NCI-H748 (cell line): ENCODE data around the gene BPIFB2.
"Not testable (repeated sequence)": the region's sequence is repeated elsewhere in the genome, so short reads cannot be mapped to it uniquely, and the experiment has no call there.

Experiments used
- DNase-seq: peaks from one replicate; lab custom pipeline; 2025; ENCODE audit not compliant: unreplicated experiment; lab: John Stamatoyannopoulos, UW

BPIFB2 gene

DNA sequence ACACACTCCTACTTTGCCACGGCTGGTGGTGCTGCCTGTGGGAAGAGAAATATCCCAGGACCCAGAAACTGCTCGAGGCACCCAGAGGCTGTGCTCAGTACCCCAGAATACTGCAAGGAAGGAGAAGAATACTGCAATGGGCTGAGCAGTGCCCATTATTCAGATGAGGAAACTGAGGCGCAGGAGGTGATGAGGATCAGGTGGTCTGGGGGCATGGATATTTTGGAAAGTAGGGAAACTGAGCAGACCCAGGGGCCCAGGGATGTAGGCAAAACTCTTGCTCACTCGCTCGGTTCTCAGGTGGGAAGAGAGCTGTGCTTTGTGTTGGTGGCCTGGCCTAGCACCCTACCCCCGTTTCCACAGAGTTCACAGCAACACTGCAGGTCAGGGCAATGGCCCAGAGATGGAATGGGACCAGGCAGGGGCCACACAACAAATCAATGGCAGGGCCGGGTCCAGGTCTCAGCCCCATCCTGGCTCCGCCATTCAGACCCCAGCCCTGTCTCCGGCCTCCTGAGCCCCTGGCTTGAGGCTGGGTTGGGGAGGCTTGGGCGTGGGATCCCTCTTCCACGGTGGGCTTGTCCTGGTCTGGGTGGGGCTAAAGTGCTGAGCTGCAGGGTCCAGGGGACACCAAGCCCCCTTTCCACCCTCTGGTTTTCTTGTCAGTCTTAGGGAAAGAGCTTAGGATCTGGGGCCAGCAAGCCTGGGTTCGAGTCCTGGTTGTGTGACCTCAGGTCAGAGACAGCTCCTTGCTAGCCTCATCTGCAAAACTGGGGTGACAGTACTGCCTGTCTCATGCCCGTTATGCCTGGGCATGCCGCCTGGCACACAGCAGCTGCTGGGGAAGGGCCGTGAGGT, 37.2 kb upstream of the BPIFB2 start:
- no peak for DNase-seq

DNA sequence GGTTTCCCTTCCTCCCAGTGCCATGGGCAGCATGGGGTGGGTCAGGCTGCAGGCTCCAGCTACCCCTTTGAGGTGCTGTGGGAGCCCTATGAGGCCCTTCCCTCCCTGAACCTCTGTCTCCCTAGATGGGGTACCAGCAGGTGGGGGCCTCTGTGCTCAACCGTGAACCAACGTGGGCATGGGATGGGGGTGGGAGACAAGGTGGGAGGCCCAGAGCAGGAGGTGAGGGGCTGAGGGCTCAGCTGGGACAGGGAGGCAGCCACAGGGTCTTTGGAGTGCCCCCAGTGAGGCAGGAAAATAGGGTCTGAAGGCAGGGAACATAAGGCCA, 36.6 kb upstream of the BPIFB2 start:
- no peak for DNase-seq

DNA sequence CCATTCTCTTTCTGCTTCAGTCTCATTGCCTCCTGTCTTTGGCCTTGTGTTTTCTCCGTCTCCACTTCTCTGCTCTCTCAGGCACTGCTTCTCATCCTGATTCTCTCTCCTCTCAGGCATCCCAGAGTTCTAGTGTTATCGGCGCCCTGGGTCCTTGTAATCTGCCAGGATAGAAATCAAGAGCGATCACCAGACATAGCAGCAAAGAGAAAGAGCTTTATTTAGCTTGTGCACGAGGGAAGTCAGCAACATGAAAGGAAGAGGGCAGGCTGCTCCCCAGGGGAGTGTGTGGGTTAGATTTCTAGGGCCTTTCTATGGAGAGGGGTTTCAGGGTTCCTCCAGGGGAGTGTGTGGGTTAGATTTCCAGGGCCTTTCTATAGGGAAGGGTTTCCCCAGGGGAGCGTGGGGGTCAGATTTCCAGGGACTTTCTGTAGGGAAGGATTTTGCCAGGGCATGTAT, 35.8 kb upstream of the BPIFB2 start:
- no peak for DNase-seq

- no peak for DNase-seq
Observed at GRCh38 chr20:32972181-32973076, 35.1 kb upstream of the BPIFB2 start.

- DNase-seq, result no peak
Observed at GRCh38 chr20:32973077-32973717, 34.3 kb upstream of the BPIFB2 start.

- DNase-seq, result not testable (repeated sequence)
Observed at GRCh38 chr20:32974204-32975064, 33.1 kb upstream of the BPIFB2 start.

- not testable (repeated sequence) for DNase-seq
Observed at GRCh38 chr20:32975121-32975520, 32.4 kb upstream of the BPIFB2 start.

- no peak for DNase-seq
Observed at GRCh38 chr20:32975698-32976674, 31.5 kb upstream of the BPIFB2 start.

DNA sequence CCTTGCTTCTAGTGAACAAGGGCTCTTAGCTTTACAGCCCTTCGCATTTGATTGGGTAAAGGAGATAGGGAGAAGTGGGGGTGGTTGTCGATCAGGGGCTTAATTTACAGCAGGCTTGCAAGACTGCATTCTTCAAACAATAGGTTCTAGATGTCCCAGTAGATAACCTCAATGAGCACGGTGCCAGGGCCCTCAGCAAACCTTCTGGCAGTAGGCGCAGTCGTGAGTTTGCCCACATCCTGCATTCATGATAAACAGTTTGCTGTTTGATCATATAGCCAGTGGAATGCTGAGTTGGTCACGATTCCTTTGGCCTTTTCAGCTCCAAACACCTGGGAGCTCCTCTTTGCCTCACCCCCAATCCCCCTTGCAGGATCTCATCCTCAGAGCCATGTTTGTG, 30.8 kb upstream of the BPIFB2 start:
- no peak for DNase-seq

DNA sequence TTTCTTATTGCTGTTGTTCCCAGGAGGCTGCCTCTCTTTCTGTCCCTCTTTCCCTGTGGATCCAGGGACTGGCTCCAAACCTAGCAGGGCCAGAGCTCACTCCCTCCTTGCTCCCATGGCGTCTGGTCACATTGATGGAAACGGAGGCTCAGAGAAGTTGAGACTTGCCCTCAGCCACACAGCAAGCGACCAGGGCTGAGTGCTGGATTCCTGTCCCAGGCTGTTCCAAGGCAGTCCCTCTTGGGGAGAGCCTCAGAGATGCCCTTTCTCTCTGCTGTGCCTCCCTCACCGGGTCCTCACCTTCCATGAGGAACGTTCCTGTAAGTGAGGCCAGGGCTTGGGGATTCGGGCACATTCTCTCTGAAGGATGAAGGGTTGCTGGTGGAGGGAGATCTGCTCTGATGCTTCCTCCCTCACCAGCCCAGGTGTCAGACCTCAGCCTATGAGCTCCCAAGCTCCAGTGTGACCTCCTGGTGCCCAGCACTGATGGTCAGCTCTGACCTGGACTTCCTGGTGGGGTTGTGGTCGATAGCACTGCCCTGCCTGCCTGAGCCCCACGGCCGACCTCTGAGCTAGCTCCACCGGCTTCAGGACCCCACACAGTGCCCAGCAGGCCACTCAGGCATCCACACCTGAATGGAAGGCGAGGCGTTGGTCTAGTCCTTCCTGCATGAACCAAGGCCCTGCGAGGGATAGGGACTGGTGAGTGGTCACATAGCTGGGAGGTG, 30.1 kb upstream of the BPIFB2 start:
- DNase-seq, result no peak

DNA sequence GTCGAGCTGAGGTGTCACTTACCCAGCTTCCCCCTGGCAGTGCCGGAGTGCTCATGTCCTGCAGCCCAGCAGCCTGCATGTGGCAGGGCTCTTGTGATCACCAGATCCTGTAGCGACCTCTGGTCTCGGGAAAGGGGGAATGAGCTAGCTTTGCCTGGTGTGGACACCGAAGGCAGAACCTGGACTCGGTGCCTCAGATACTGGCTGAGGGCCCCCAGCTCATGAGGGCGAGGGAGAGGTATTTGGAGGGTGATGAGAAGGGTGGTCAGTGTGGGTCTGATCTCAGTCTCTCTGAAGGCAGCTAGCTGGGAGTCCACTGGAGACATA, 29.5 kb upstream of the BPIFB2 start:
- no peak for DNase-seq

DNA sequence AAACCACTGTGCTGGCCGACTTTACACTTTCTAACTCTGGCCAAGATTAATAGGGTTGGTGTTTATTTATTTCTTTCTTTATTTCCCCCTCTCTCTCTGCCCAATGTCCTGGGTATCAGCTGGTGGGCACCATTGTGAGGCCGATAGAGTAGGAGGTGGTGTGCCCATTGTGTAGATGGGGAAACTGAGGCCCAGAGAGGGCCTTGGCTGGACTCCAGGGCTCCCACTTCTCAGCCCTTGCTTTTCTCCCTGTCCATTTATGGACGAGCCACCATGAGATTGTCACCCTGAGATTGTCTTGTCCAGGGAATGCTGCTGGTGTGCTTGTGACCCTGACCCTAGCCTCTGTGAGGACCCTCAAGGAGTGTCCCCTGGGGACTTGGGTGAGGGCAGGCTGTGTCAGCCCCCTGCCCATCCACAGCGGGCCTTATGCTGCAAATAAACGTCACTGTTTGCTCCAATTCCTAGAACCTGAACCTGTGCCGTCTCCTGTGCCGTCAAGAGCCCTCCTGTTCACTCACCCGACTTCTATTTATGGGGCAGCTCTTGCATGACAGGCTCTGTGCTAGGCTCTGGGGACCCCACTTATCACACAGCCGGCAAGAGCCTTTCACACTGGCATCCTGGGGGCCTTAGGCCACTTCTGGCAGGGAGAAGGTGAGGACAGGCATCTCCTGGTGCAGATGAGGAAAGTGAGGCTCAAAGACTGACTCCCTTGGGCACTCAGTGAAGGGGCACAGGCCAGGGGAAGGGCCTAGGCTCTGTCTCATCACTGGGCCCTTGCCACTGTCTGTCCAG, 28.1 kb upstream of the BPIFB2 start:
- DNase-seq, result no peak

- no peak for DNase-seq
Observed at GRCh38 chr20:32980131-32980941, 27.2 kb upstream of the BPIFB2 start.

DNA sequence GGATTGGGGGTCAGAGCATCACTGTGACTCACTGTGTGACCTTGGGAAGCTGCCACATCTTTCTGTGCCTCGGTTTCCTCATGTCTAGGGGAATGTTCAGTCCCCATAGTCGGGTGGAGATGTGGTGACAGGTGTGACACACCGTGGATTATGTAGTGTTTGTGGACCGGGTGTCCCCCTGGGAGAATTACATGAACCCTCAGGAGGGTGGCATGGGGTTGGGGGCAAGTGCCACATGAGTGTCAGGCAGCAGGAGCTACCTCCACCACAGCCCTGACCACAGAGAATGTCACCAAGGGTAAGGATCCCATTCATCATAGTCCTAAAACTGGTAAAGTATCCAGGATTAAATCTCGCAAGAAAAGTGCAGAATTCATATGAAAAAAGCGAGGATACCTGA, 26.5 kb upstream of the BPIFB2 start:
- DNase-seq, result no peak

DNA sequence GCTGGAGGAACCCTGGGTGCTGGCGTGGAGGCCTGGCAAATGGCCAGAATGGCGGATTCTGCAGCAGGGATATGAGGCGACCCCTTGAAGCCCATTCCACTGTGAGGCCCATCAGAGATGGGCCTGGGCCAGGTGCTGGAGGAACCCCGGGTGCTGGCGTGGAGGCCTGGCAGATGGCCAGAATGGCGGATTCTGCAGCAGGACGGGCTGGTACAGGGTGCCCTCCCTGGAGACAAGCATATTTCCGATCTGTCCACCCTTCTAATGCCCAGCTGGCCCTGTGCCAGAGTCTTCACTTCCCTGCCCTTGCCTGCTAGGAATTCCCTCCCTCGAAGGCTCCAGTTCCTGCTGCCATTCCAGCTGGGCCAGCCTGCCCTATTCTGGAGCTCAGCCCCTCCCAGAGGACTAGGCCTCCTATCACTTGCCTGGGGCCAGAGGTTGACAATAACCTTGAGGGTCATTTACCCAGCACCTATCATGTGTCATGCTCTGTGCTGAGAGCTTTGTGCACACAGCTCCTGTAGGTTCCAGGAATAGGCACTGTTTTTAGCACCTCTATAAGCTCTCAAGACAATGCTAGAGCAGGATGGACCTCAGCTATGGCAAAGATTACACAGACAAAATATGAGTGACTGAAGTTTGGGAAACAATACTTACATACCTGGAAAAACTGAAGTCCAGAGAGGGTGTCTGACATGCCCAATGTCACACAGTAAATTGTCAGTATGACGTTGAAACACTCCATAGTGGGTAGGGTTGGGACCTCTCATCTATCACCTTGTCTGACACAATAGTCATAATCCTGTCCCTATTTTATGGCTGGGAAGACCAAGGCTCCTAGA, 24.7 kb upstream of the BPIFB2 start:
- peak; percentile 26 for DNase-seq

DNA sequence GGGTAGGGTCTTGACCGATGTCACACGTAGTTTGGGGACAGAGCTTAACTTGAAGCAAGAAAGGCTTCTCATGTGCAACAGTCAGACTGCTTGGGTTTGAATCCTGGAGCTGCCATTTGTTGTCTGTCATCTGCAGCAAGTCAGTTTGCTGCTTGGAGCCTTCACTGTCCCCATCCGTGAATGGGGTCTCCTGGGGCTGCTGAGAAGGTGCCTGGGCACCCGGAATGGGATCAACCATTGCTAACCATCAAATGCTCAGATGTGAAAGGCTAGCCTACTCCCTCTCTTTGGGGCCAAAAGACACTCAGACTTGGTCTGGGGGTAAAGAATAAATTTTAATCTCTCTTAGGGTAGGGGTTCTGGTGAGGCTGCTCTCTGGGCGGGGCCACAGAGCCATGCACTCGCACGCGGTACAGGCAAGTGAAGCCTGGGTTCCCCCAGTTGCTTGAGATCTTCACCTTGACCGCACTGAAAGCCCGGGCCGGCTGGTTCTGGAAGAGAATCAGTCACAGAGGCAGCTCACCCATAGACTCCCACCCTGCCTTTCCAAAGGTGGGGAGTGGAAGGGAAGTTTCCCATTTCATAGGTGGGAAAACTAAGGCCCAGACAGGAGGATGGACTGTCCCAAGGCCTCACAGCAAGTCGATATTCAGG, 23.9 kb upstream of the BPIFB2 start:
- DNase-seq, result no peak
